ENCODE data around the gene COL19A1. TPM values are rescaled to one million over a fixed set of nuclear protein-coding genes. Genes with fewer than 3 reads are reported as not detected.

COL19A1 gene
- polyA plus RNA-seq, 1 donor, result 3.4 TPM

- Histone ChIP-seq H3K9me3 (ENCODE audit: control insufficient read depth, low read depth, low read length) (no peaks in the 10 kb centered on the region), H3K27ac (ENCODE audit: low read length) (no peak overlapping the region), H3K4me1 (ENCODE audit: control insufficient read depth, insufficient read depth, low read length) (no peaks in the 10 kb centered on the region), H3K36me3 (ENCODE audit: control insufficient read depth, insufficient read depth, low read length) (no peaks in the 10 kb centered on the region), H3K4me3 (ENCODE audit: low read length) (no peak overlapping the region), H3K27me3 (ENCODE audit: control insufficient read depth, insufficient read depth, low read length) (no peaks in the 10 kb centered on the region)
- WGBS (ENCODE audit: insufficient coverage, low lambda C conversion rate), result 80% methylated on average over 1 of the region's 5 CpGs
- DNase-seq, result no peak
These were observed 246.4 kb downstream of the COL19A1 start for GRCh38 chr6:70112716-70113115.

- Histone ChIP-seq H3K27me3 (ENCODE audit: control insufficient read depth, insufficient read depth, low read length) (no peaks in the 10 kb centered on the region), H3K36me3 (ENCODE audit: control insufficient read depth, insufficient read depth, low read length) (no peaks in the 10 kb centered on the region), H3K4me1 (ENCODE audit: control insufficient read depth, insufficient read depth, low read length) (no peaks in the 10 kb centered on the region), H3K9me3 (ENCODE audit: control insufficient read depth, low read depth, low read length) (no peaks in the 10 kb centered on the region), H3K27ac (ENCODE audit: low read length) (no peak overlapping the region), H3K4me3 (ENCODE audit: low read length) (no peak overlapping the region)
- WGBS (ENCODE audit: insufficient coverage, low lambda C conversion rate), result no CpG with 5 or more reads among the region's 1 CpG
- no peak for DNase-seq
These were observed 246.8 kb downstream of the COL19A1 start for GRCh38 chr6:70113171-70113570.

- Histone ChIP-seq H3K9me3 (ENCODE audit: control insufficient read depth, low read depth, low read length) (no peaks in the 10 kb centered on the region), H3K4me1 (ENCODE audit: control insufficient read depth, insufficient read depth, low read length) (peaks cover 3% of the 10 kb centered on the region), H3K4me3 (ENCODE audit: low read length) (no peak overlapping the region), H3K27me3 (ENCODE audit: control insufficient read depth, insufficient read depth, low read length) (no peaks in the 10 kb centered on the region), H3K36me3 (ENCODE audit: control insufficient read depth, insufficient read depth, low read length) (no peaks in the 10 kb centered on the region), H3K27ac (ENCODE audit: low read length) (no peak overlapping the region)
- WGBS (ENCODE audit: insufficient coverage, low lambda C conversion rate), result no CpG with 5 or more reads among the region's 2 CpGs
- DNase-seq, result no peak
These were observed 252.3 kb downstream of the COL19A1 start for GRCh38 chr6:70118670-70119069.

- Histone ChIP-seq H3K4me3 (ENCODE audit: low read length) (no peak overlapping the region), H3K9me3 (ENCODE audit: control insufficient read depth, low read depth, low read length) (no peaks in the 10 kb centered on the region), H3K36me3 (ENCODE audit: control insufficient read depth, insufficient read depth, low read length) (no peaks in the 10 kb centered on the region), H3K27ac (ENCODE audit: low read length) (peak overlapping the region; percentile 14), H3K4me1 (ENCODE audit: control insufficient read depth, insufficient read depth, low read length) (peaks cover 3% of the 10 kb centered on the region), H3K27me3 (ENCODE audit: control insufficient read depth, insufficient read depth, low read length) (no peaks in the 10 kb centered on the region)
- DNase-seq, result peak; percentile 54 to 76
- no CpG with 5 or more reads among the region's 7 CpGs for WGBS (ENCODE audit: insufficient coverage, low lambda C conversion rate)
These were observed 253.0 kb downstream of the COL19A1 start for GRCh38 chr6:70119218-70119835.

- Histone ChIP-seq H3K9me3 (ENCODE audit: control insufficient read depth, low read depth, low read length) (no peaks in the 10 kb centered on the region), H3K4me1 (ENCODE audit: control insufficient read depth, insufficient read depth, low read length) (peaks cover 12% of the 10 kb centered on the region), H3K4me3 (ENCODE audit: low read length) (no peak overlapping the region), H3K27me3 (ENCODE audit: control insufficient read depth, insufficient read depth, low read length) (no peaks in the 10 kb centered on the region), H3K36me3 (ENCODE audit: control insufficient read depth, insufficient read depth, low read length) (no peaks in the 10 kb centered on the region), H3K27ac (ENCODE audit: low read length) (peak overlapping the region; percentile 71)
- DNase-seq, result peak in 1 of 2 donors; percentile 27
- no CpG with 5 or more reads among the region's 1 CpG for WGBS (ENCODE audit: insufficient coverage, low lambda C conversion rate)
These were observed 258.1 kb downstream of the COL19A1 start for GRCh38 chr6:70124443-70124842.

- peaks cover 12% of the 10 kb centered on the region for H3K4me1 ChIP-seq (ENCODE audit: control insufficient read depth, insufficient read depth, low read length)
- WGBS (ENCODE audit: insufficient coverage, low lambda C conversion rate), result no CpG with 5 or more reads among the region's 3 CpGs
- no peak overlapping the region for H3K4me3 ChIP-seq (ENCODE audit: low read length)
- H3K36me3 ChIP-seq (ENCODE audit: control insufficient read depth, insufficient read depth, low read length), result no peaks in the 10 kb centered on the region
- H3K27me3 ChIP-seq (ENCODE audit: control insufficient read depth, insufficient read depth, low read length), result no peaks in the 10 kb centered on the region
- no peaks in the 10 kb centered on the region for H3K9me3 ChIP-seq (ENCODE audit: control insufficient read depth, low read depth, low read length)
- peak overlapping the region; percentile 71 for H3K27ac ChIP-seq (ENCODE audit: low read length)
- DNase-seq, result peak; percentile 78 to 82
These were observed 258.7 kb downstream of the COL19A1 start for GRCh38 chr6:70124882-70125545.

- Histone ChIP-seq H3K36me3 (ENCODE audit: control insufficient read depth, insufficient read depth, low read length) (no peaks in the 10 kb centered on the region), H3K27ac (ENCODE audit: low read length) (peak overlapping the region; percentile 3), H3K4me1 (ENCODE audit: control insufficient read depth, insufficient read depth, low read length) (peaks cover 12% of the 10 kb centered on the region), H3K9me3 (ENCODE audit: control insufficient read depth, low read depth, low read length) (no peaks in the 10 kb centered on the region), H3K27me3 (ENCODE audit: control insufficient read depth, insufficient read depth, low read length) (no peaks in the 10 kb centered on the region), H3K4me3 (ENCODE audit: low read length) (no peak overlapping the region)
- DNase-seq, result no peak
- 100% methylated on average over 1 of the region's 3 CpGs for WGBS (ENCODE audit: insufficient coverage, low lambda C conversion rate)
These were observed 259.2 kb downstream of the COL19A1 start for GRCh38 chr6:70125602-70126001.

- no CpG with 5 or more reads among the region's 3 CpGs for WGBS (ENCODE audit: insufficient coverage, low lambda C conversion rate)
- Histone ChIP-seq H3K27me3 (ENCODE audit: control insufficient read depth, insufficient read depth, low read length) (no peaks in the 10 kb centered on the region), H3K4me1 (ENCODE audit: control insufficient read depth, insufficient read depth, low read length) (peaks cover 12% of the 10 kb centered on the region), H3K36me3 (ENCODE audit: control insufficient read depth, insufficient read depth, low read length) (no peaks in the 10 kb centered on the region), H3K4me3 (ENCODE audit: low read length) (no peak overlapping the region), H3K27ac (ENCODE audit: low read length) (no peak overlapping the region), H3K9me3 (ENCODE audit: control insufficient read depth, low read depth, low read length) (no peaks in the 10 kb centered on the region)
- DNase-seq, result no peak
These were observed 263.0 kb downstream of the COL19A1 start for GRCh38 chr6:70129341-70129740.

GRCh38 chr6:70130865-70131264 lies 264.5 kb downstream of the COL19A1 start:
- WGBS (ENCODE audit: insufficient coverage, low lambda C conversion rate), result 100% methylated on average over 1 of the region's 1 CpG
- no peak for DNase-seq

GRCh38 chr6:70131528-70131927 lies 265.2 kb downstream of the COL19A1 start:
- Histone ChIP-seq H3K4me1 (ENCODE audit: control insufficient read depth, insufficient read depth, low read length) (no peaks in the 10 kb centered on the region), H3K9me3 (ENCODE audit: control insufficient read depth, low read depth, low read length) (no peaks in the 10 kb centered on the region), H3K36me3 (ENCODE audit: control insufficient read depth, insufficient read depth, low read length) (no peaks in the 10 kb centered on the region), H3K27me3 (ENCODE audit: control insufficient read depth, insufficient read depth, low read length) (no peaks in the 10 kb centered on the region), H3K4me3 (ENCODE audit: low read length) (no peak overlapping the region), H3K27ac (ENCODE audit: low read length) (no peak overlapping the region)
- DNase-seq, result no peak
- WGBS (ENCODE audit: insufficient coverage, low lambda C conversion rate), result 80% methylated on average over 1 of the region's 2 CpGs

More at GRCh38 chr6:70130865-70131264, 264.5 kb downstream of the COL19A1 start:
- H3K4me1 ChIP-seq (ENCODE audit: control insufficient read depth, insufficient read depth, low read length), result peaks cover under 1% of the 10 kb centered on the region
- no peaks in the 10 kb centered on the region for H3K9me3 ChIP-seq (ENCODE audit: control insufficient read depth, low read depth, low read length)
- no peak overlapping the region for H3K4me3 ChIP-seq (ENCODE audit: low read length)
- no peak overlapping the region for H3K27ac ChIP-seq (ENCODE audit: low read length)
- H3K36me3 ChIP-seq (ENCODE audit: control insufficient read depth, insufficient read depth, low read length), result no peaks in the 10 kb centered on the region
- no peaks in the 10 kb centered on the region for H3K27me3 ChIP-seq (ENCODE audit: control insufficient read depth, insufficient read depth, low read length)

GRCh38 chr6:70133246-70133645 lies 266.9 kb downstream of the COL19A1 start:
- Histone ChIP-seq H3K27me3 (ENCODE audit: control insufficient read depth, insufficient read depth, low read length) (no peaks in the 10 kb centered on the region), H3K36me3 (ENCODE audit: control insufficient read depth, insufficient read depth, low read length) (no peaks in the 10 kb centered on the region)
- no CpG with 5 or more reads among the region's 4 CpGs for WGBS (ENCODE audit: insufficient coverage, low lambda C conversion rate)

More at GRCh38 chr6:70133246-70133645, 266.9 kb downstream of the COL19A1 start:
- H3K9me3 ChIP-seq (ENCODE audit: control insufficient read depth, low read depth, low read length), result no peaks in the 10 kb centered on the region
- no peaks in the 10 kb centered on the region for H3K4me1 ChIP-seq (ENCODE audit: control insufficient read depth, insufficient read depth, low read length)
- no peak for DNase-seq
- H3K4me3 ChIP-seq (ENCODE audit: low read length), result no peak overlapping the region
- H3K27ac ChIP-seq (ENCODE audit: low read length), result no peak overlapping the region

Measured in large intestine (tissue), 3 donors.